ENCODE results near the gene DNAH7. TPM values are rescaled to one million over a fixed set of nuclear protein-coding genes. Genes with fewer than 3 reads are reported as not detected.

Gene DNAH7
- total RNA-seq, 1 donor from 2014 or later, result 2.6 TPM

- H3K36me3 Mint-ChIP-seq (ENCODE audit: low read depth, unreplicated experiment), result no peaks in the 10 kb centered on the region
- H3K4me1 Mint-ChIP-seq (ENCODE audit: unreplicated experiment), result no peaks in the 10 kb centered on the region
- H3K9me3 Mint-ChIP-seq (ENCODE audit: unreplicated experiment), result no peaks in the 10 kb centered on the region
- H3K27ac Mint-ChIP-seq (ENCODE audit: unreplicated experiment), result no peak overlapping the region
- DNase-seq (ENCODE audit: low spot score), result no peak
- H3K4me3 Mint-ChIP-seq (ENCODE audit: unreplicated experiment), result no peak overlapping the region
- no peaks in the 10 kb centered on the region for H3K27me3 Mint-ChIP-seq (ENCODE audit: unreplicated experiment)
- TF ChIP-seq CTCF (IDR thresholded peaks at IDR 0.05; ENCODE audit: unreplicated experiment), result no peak
These were observed 19.6 kb upstream of the DNAH7 start for GRCh38 chr2:196088203-196088602.

GRCh38 chr2:196086517-196087368, 18.1 kb upstream of the DNAH7 start:
- H3K36me3 Mint-ChIP-seq (ENCODE audit: low read depth, unreplicated experiment), result no peaks in the 10 kb centered on the region
- H3K4me1 Mint-ChIP-seq (ENCODE audit: unreplicated experiment), result no peaks in the 10 kb centered on the region
- H3K4me3 Mint-ChIP-seq (ENCODE audit: unreplicated experiment), result no peak overlapping the region
- no peak for TF ChIP-seq CTCF (IDR thresholded peaks at IDR 0.05; ENCODE audit: unreplicated experiment)
- H3K27ac Mint-ChIP-seq (ENCODE audit: unreplicated experiment), result no peak overlapping the region
- no peaks in the 10 kb centered on the region for H3K9me3 Mint-ChIP-seq (ENCODE audit: unreplicated experiment)
- no peak for DNase-seq (ENCODE audit: low spot score)
- no peaks in the 10 kb centered on the region for H3K27me3 Mint-ChIP-seq (ENCODE audit: unreplicated experiment)

- TF ChIP-seq CTCF (IDR thresholded peaks at IDR 0.05; ENCODE audit: unreplicated experiment), result no peak
- H3K27ac Mint-ChIP-seq (ENCODE audit: unreplicated experiment), result no peak overlapping the region
- no peaks in the 10 kb centered on the region for H3K36me3 Mint-ChIP-seq (ENCODE audit: low read depth, unreplicated experiment)
- no peak overlapping the region for H3K4me3 Mint-ChIP-seq (ENCODE audit: unreplicated experiment)
- H3K4me1 Mint-ChIP-seq (ENCODE audit: unreplicated experiment), result no peaks in the 10 kb centered on the region
- H3K9me3 Mint-ChIP-seq (ENCODE audit: unreplicated experiment), result no peaks in the 10 kb centered on the region
- H3K27me3 Mint-ChIP-seq (ENCODE audit: unreplicated experiment), result no peaks in the 10 kb centered on the region
- DNase-seq (ENCODE audit: low spot score), result no peak
These were observed 15.0 kb upstream of the DNAH7 start for GRCh38 chr2:196083601-196084000.

- no peak overlapping the region for H3K4me3 Mint-ChIP-seq (ENCODE audit: unreplicated experiment)
- no peak overlapping the region for H3K27ac Mint-ChIP-seq (ENCODE audit: unreplicated experiment)
- no peak for TF ChIP-seq CTCF (IDR thresholded peaks at IDR 0.05; ENCODE audit: unreplicated experiment)
These were observed 11.9 kb upstream of the DNAH7 start for GRCh38 chr2:196080526-196080925.

GRCh38 chr2:196079052-196079451, 10.4 kb upstream of the DNAH7 start:
- H3K27ac Mint-ChIP-seq (ENCODE audit: unreplicated experiment), result no peak overlapping the region
- no peak for TF ChIP-seq CTCF (IDR thresholded peaks at IDR 0.05; ENCODE audit: unreplicated experiment)
- no peak for DNase-seq (ENCODE audit: low spot score)
- H3K27me3 Mint-ChIP-seq (ENCODE audit: unreplicated experiment), result no peaks in the 10 kb centered on the region
- H3K9me3 Mint-ChIP-seq (ENCODE audit: unreplicated experiment), result no peaks in the 10 kb centered on the region
- no peaks in the 10 kb centered on the region for H3K36me3 Mint-ChIP-seq (ENCODE audit: low read depth, unreplicated experiment)
- peaks cover 4% of the 10 kb centered on the region for H3K4me1 Mint-ChIP-seq (ENCODE audit: unreplicated experiment)
- no peak overlapping the region for H3K4me3 Mint-ChIP-seq (ENCODE audit: unreplicated experiment)

More at GRCh38 chr2:196080526-196080925, 11.9 kb upstream of the DNAH7 start:
- no peak for DNase-seq (ENCODE audit: low spot score)
- H3K36me3 Mint-ChIP-seq (ENCODE audit: low read depth, unreplicated experiment), result no peaks in the 10 kb centered on the region
- no peaks in the 10 kb centered on the region for H3K9me3 Mint-ChIP-seq (ENCODE audit: unreplicated experiment)
- H3K4me1 Mint-ChIP-seq (ENCODE audit: unreplicated experiment), result peaks cover under 1% of the 10 kb centered on the region
- no peaks in the 10 kb centered on the region for H3K27me3 Mint-ChIP-seq (ENCODE audit: unreplicated experiment)
